A549 (cell line): ENCODE measurements around the gene FZD1.

Experiments
- CBX8 ChIP-seq: fragments of 200-600 bp; sonication (generic); IDR thresholded peaks from 2 replicates; pipeline ENCODE4 v1.6.1; 2016
- EP300 ChIP-seq, 2 experiments: fragments of >200 bp; sonication (Bioruptor Twin); formaldehyde crosslinking; IDR thresholded peaks; 2 replicates in 1 of 2; 3 replicates in 1 of 2; pipeline ENCODE4 v1.6.1; 2016 to 2017
- ESRRA ChIP-seq: fragments of 150-350 bp; IDR thresholded peaks from 2 replicates; pipeline ENCODE4 v1.6.1; 2014; ENCODE audit warnings: mild to moderate bottlenecking, low read length, borderline replicate concordance
- POLR2A ChIP-seq: IDR thresholded peaks from 2 replicates; pipeline ENCODE4 v1.6.1; 2012; ENCODE audit warnings: mild to moderate bottlenecking, low read length
- RAD21 ChIP-seq, 2 experiments: fragments of >200 bp in 1 of 2; sonication (Bioruptor Twin) in 1 of 2; formaldehyde crosslinking in 1 of 2; IDR thresholded peaks in 1 of 2; conservative IDR thresholded peaks in 1 of 2; 2 replicates in 1 of 2; 3 replicates in 1 of 2; pipeline ENCODE4 v1.6.1; 2012 to 2018; ENCODE audit warnings: inconsistent platforms in 1 of 2
- TF ChIP-seq, protein P1 (sequence below): fragments of >200 bp; sonication (Bioruptor Twin); formaldehyde crosslinking; IDR thresholded peaks from 3 replicates; pipeline ENCODE4 v1.5.1; 2016
- TF ChIP-seq, protein P2 (sequence below): fragments of 150-350 bp; IDR thresholded peaks from 2 replicates; pipeline ENCODE4 v1.6.1; 2014; ENCODE audit warnings: low read depth, mild to moderate bottlenecking, low read length

GRCh38 chr7:91288208-91288824 is 24.1 kb downstream of the FZD1 start:
- no peak for TF ChIP-seq CBX8
- TF ChIP-seq POLR2A: no peak
- TF ChIP-seq, protein P1, sequence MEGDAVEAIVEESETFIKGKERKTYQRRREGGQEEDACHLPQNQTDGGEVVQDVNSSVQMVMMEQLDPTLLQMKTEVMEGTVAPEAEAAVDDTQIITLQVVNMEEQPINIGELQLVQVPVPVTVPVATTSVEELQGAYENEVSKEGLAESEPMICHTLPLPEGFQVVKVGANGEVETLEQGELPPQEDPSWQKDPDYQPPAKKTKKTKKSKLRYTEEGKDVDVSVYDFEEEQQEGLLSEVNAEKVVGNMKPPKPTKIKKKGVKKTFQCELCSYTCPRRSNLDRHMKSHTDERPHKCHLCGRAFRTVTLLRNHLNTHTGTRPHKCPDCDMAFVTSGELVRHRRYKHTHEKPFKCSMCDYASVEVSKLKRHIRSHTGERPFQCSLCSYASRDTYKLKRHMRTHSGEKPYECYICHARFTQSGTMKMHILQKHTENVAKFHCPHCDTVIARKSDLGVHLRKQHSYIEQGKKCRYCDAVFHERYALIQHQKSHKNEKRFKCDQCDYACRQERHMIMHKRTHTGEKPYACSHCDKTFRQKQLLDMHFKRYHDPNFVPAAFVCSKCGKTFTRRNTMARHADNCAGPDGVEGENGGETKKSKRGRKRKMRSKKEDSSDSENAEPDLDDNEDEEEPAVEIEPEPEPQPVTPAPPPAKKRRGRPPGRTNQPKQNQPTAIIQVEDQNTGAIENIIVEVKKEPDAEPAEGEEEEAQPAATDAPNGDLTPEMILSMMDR: 0 out of 3 replicates have a peak, but pooled peaks have one; percentile 28
- TF ChIP-seq, protein P2, sequence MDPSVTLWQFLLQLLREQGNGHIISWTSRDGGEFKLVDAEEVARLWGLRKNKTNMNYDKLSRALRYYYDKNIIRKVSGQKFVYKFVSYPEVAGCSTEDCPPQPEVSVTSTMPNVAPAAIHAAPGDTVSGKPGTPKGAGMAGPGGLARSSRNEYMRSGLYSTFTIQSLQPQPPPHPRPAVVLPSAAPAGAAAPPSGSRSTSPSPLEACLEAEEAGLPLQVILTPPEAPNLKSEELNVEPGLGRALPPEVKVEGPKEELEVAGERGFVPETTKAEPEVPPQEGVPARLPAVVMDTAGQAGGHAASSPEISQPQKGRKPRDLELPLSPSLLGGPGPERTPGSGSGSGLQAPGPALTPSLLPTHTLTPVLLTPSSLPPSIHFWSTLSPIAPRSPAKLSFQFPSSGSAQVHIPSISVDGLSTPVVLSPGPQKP: no peak
- TF ChIP-seq EP300 (IDR thresholded peaks at IDR 0.05): no peak
- TF ChIP-seq RAD21 (conservative IDR thresholded peaks at IDR 0.05 in 1 of 2, IDR thresholded peaks at IDR 0.05 in 1 of 2): peak; percentile 31 to 32; a peak in 3 of 5 replicates
- TF ChIP-seq ESRRA: no peak
